Stimulated activated CD8-positive, alpha-beta memory T cell treated with anti-CD3 and anti-CD28 coated beads, Interleukin-15, amount 100 ng/mL, for 1 hour (primary cell): Measurements from ENCODE around the gene DIP2A.

ENCODE experiments used
- DNase-seq: peaks from one replicate; pipeline ENCODE4 v3.0.0-alpha.2; 2020; ENCODE audit warnings: low read depth

The DIP2A gene

DNA sequence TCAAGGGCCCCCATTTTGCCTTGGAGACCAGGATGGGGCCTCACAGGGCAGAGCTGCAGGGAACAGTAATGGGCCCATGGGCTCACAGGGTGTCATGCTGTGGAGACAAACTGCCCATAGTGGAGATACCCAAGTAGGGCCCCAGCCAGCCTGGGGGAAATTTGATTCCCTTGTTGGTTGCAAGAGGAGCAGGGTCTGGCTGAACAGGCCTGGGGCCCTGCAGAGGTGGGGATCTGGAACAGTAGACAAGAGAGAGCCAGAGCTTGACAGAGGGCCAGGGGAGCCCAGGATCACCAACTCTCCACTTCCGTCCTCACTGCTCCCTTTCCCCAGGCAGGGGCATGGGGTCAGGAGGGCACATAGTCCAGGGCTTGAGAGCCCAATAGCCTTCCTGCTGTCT, 137.5 kb downstream of the DIP2A start:
- no peak for DNase-seq

DNA sequence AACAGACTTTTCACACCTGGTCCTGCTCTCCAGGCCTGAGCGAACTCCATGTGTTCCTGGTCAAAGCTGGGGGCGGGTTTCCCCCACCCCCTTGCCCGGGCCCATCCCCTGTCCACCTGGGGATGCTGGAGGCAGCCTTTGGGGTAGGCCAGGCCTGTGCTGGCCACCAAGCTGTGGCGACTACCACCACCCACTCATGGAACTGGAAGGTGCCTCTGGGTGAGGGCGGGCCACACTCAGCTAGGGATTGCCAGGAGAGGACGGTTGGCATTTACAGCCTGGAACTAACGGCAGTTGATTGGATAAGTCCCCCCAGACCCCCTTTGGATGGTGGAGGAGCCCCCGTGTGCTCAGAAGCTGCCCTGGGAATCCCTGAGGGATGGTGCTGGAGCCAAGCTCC, 138.3 kb downstream of the DIP2A start:
- no peak for DNase-seq

GRCh38 chr21:46597896-46598343, 139.2 kb downstream of the DIP2A start:
- DNase-seq, result no peak

DNA sequence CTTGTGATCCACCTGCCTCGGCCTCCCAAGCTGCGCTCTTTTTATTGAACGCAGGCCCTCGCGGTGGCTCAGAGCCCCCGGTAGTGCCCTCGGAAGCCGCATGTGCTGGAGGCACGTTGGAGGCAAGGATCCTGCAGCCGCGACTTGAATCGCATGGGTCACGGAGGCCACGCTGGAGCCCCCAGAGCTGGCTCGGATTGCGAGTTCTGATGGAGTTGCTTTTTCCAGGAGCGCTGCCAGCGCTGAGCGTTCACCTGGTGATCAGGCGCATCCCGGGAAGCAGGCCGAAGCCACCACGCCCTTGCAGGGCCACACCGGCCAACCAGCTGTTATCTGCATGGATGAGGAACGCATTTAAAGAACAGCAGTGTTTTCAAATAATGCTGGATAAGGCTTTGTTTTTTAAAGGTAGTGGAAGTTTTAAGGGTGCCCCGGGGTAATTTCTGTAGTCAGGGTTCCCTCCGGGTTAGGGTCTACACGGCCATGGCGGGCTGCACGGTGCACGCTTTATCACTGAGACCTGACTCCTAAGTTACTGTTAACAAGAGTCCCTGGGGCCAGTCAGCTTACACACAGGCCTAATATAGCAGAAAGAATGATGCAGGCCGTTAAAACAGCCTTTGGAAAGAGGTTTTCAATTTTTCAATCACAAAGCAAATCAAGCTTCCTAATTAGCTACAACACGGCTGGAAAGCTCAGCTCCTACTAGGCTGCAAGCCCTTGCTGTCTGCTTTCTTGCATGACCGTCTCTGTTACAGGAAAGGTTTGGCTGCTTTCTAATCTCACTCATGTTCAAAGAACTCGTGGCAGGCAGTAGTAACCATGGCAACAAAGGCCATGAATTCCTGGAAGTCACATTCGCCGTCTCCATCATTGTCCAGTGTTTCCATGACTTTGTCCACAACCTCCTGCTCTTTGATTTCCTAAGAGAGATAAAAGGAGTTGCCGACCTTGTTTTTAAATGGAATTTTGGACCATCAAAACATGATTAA, 140.2 kb downstream of the DIP2A start:
- no peak for DNase-seq

GRCh38 chr21:46600305-46600704, 141.6 kb downstream of the DIP2A start:
- DNase-seq, result no peak

GRCh38 chr21:46600978-46601377, 142.3 kb downstream of the DIP2A start:
- no peak for DNase-seq

- no peak for DNase-seq
These were observed 144.5 kb downstream of the DIP2A start for GRCh38 chr21:46603228-46603627.

GRCh38 chr21:46604329-46604974, 145.8 kb downstream of the DIP2A start:
- no peak for DNase-seq

- no peak for DNase-seq
These were observed 146.5 kb downstream of the DIP2A start, which contains the start of gene S100B for GRCh38 chr21:46604975-46605766. S100B (minus strand) TSS chr21:46605082; CDS start chr21:46602415, 2,667 bp downstream.

- DNase-seq, result peak; percentile 22
These were observed 147.2 kb downstream of the DIP2A start for GRCh38 chr21:46605767-46606426.

GRCh38 chr21:46606427-46606813, 147.7 kb downstream of the DIP2A start:
- DNase-seq, result no peak

DNA sequence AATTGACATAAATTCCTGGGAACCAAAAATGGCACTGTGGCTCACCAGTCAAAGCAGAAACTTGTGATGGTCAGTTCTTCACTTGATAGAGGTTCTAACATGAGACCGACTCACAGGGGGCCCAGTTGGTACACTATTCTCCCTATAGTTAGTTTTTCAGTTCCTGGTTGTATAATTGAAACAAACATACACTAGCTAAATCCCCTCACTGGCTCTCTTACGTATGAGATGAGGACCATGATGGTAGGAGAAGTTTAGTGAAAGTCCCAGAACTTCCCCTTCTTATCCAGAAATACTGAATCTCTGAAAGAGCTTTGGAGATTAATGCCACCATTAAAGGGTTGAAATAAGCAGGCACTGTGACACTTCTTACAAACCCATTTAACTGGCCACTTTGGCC, 148.9 kb downstream of the DIP2A start:
- DNase-seq, result no peak

GRCh38 chr21:46608672-46609111, 150.0 kb downstream of the DIP2A start:
- DNase-seq, result no peak

GRCh38 chr21:46610018-46610701, 151.5 kb downstream of the DIP2A start:
- DNase-seq, result no peak

- no peak for DNase-seq
These were observed 154.7 kb downstream of the DIP2A start for GRCh38 chr21:46613391-46613790.

- DNase-seq, result no peak
These were observed 157.4 kb downstream of the DIP2A start for GRCh38 chr21:46616050-46616449.

GRCh38 chr21:46616656-46617055, 158.0 kb downstream of the DIP2A start:
- DNase-seq, result no peak

DNA sequence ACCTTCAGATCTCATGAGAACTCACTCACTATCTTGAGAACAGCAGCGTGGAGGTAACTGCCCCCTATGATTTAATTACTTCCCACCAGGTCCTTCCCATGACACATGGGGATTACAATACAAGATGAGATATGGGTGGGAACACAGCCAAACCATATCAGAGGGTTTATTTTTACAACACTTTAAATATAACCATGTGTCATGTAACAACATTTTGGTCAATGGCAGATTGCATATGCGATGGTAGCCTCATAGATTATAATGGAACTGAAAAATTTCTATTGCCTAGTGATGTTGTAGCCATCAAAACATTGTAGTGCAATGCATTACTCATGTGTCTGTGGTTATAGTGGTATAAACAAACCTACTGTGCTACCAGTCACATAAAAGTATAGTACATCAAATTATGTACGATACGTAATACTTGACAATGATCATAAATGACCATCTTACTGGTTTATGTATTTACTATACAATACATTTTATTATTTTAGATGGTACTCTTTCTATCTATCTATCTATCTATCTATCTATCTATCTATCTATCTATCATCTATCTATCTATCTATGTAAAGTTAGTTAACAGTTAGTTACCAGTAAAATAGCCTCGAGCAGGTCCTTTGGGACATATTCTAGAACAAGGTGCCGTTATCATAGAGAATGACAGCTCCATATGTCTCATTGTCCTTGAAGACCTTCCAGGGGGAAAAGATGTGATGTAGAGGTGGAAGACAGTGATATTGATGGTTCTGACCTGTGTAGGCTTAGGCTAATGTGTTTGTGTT, 158.8 kb downstream of the DIP2A start:
- DNase-seq, result no peak

GRCh38 chr21:46618738-46619379, 160.2 kb downstream of the DIP2A start:
- no peak for DNase-seq
